Subcutaneous preadipocyte (primary cell): ENCODE data around the gene TMEM94. TPM values are rescaled to one million over a fixed set of nuclear protein-coding genes. Genes with fewer than 3 reads are reported as not detected.

ENCODE experiments used
- small RNA-seq: library from RNA; depleted of rRNA; stranded (forward); fragments of <200 nt; gene quantifications from one replicate; pipeline ENCODE3, GENCODE V24; 2012
- total RNA-seq: library from RNA; depleted of rRNA; stranded (reverse); fragments of >200 nt; gene quantifications from 2 replicates; pipeline ENCODE4 v1.2.3, GENCODE V29; 2012

TMEM94 gene
- total RNA-seq: 30.1 and 31.6 TPM in 2 replicates

GRCh38 chr17:75456417-75457046, at the start of gene TMEM94:
TMEM94 (plus strand) TSS chr17:75456635; CDS start chr17:75471906, 15,271 bp downstream.

GRCh38 chr17:75515496-75516254, 59.2 kb downstream of the TMEM94 start, which contains the start of gene CASKIN2:
CASKIN2 (minus strand) TSS chr17:75515537; CDS start chr17:75513804, 1,733 bp downstream.

DNA sequence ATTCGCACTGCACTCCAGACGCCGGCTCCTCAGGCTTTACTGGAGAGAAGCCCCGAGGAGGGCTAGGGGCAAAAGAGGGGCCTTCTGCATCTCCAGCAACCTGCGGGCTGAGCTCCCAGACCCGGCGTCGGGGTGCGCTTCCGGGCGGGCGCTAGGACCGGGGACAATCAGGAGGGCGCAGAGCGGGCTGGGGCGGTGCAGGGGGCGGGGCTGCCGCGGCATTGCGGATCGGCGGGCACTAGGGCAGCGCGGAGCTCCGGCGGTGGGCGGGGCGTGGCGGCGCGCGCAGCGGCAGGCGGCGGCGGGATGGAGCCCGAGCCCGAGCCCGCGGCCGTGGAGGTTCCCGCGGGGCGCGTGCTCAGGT, 59.8 kb downstream of the TMEM94 start, which contains the start of gene TSEN54:
TSEN54 (plus strand) TSS at position 274 of the 364 bp plus-strand sequence; CDS start at position 307, 33 bp downstream.

DNA sequence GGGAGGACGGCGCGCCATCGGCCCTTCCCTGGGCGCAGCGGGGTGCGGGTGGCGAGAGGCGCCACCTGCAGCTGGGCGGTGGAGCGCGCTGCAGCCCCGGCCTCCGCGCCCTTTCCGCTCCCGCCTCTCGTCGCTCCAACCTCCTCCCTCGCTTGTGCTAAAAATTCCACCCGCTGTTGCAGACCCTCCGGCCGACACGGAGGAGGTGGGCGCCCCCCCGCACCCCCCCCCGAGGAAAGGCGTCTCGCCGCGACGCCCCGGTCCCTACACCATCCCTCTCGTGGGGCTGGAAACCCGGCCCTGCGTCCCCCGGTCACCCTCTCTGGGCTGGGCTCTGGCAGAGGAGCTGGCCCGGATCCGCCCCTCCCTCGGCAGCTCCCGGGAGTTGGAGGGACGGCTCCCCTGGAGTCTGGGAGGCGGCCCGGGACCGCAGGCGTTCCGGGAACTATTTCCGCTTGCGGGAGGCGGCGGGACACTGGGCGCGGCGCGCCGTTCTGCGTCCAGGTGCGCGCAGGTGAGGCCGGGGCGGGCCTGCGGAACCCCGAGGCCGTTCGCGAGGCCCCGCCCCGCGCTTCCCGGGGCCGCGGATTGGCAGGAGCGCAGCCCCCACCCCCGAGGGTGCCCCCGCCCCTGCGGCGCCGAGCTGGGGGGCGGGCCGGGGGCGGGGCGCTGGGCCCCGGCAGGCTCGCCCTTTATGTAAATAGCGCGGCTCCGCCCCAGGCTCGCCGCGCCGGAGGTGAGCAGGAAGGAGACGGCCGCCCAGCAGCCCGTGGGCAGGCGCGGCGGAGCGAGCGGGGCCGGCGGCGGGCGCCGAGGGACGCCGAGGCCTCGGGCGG, 68.8 kb downstream of the TMEM94 start, which contains the start of gene LLGL2:
LLGL2 (plus strand) TSS at position 728 of the 836 bp plus-strand sequence. CDS start 17,730 bp downstream, outside the sequence.

Small RNA genes within 50 kb of the gene (small RNA-seq; reads per million reads assigned to genes)
- gene RF00019 (not detected), gene RNU6-938P (not detected)

Other genes starting within 250 kb of the TMEM94 start
- gene GGA3, start 195.0 kb upstream of the TMEM94 start, total RNA-seq: 13.7 and 18.7 TPM in 2 replicates
- gene MRPS7, start 194.8 kb upstream of the TMEM94 start, total RNA-seq: 48.5 and 55.5 TPM in 2 replicates
- 3.3 and 4.7 TPM in 2 replicates for gene MIF4GD, start 185.4 kb upstream of the TMEM94 start, total RNA-seq
- 7.0 and 20.7 TPM in 2 replicates for gene SLC25A19, start 167.2 kb upstream of the TMEM94 start, total RNA-seq
- 57.7 and 75.1 TPM in 2 replicates for gene GRB2, start 51.0 kb upstream of the TMEM94 start, total RNA-seq
- gene CASKIN2, start 58.9 kb downstream of the TMEM94 start, total RNA-seq: 5.5 and 7.2 TPM in 2 replicates
- gene TSEN54, start 59.9 kb downstream of the TMEM94 start, total RNA-seq: 8.8 and 12.1 TPM in 2 replicates
- gene LLGL2, start 69.1 kb downstream of the TMEM94 start, total RNA-seq: 0.20 TPM in 1 of 2 replicates, not detected in the other
- gene MYO15B, start 131.2 kb downstream of the TMEM94 start, total RNA-seq: 0.73 and 0.78 TPM in 2 replicates
- gene SMIM5, start 176.8 kb downstream of the TMEM94 start, total RNA-seq: not detected in 2 replicates
- 20.6 and 23.1 TPM in 2 replicates for gene RECQL5, start 210.5 kb downstream of the TMEM94 start, total RNA-seq
- 51.0 and 51.4 TPM in 2 replicates for gene SAP30BP, start 210.7 kb downstream of the TMEM94 start, total RNA-seq